OCI-M1 (cell line): ENCODE data around the gene SGK1.
"Not testable (repeated sequence)": the region's sequence is repeated elsewhere in the genome, so short reads cannot be mapped to it uniquely, and the experiment has no call there.

ENCODE experiments used
- DNase-seq: peaks from one replicate; lab custom pipeline; 2025; lab: John Stamatoyannopoulos, UW

The SGK1 gene

GRCh38 chr6:134328138-134328537 is 10.2 kb upstream of the SGK1 start:
- DNase-seq: no peak

- DNase-seq: not testable (repeated sequence)
Observed at GRCh38 chr6:134326192-134326591, 8.3 kb upstream of the SGK1 start.

- no peak for DNase-seq
Observed at GRCh38 chr6:134324766-134325165, 6.9 kb upstream of the SGK1 start.

DNA sequence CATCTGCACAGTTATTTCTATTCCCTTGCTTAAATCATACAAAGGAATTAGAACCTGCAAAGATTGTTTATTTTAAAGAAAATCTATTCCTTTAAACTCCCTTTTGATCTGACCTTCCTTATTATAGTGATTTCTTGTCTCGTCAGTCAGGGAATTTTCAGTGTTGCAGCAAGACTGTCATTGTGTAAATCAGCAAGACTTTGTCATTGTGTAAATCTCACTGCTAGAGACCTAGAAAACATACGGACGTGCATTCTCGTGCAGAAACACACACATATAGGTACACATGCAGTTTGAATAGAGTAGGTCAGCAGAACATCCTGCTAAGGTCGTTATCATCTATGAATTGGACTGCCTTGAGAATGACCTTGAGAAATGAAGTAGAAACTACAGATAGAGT is 6.2 kb upstream of the SGK1 start:
- no peak for DNase-seq

GRCh38 chr6:134323698-134324097 is 5.8 kb upstream of the SGK1 start:
- no peak for DNase-seq

- no peak for DNase-seq
Observed at GRCh38 chr6:134323294-134323693, 5.4 kb upstream of the SGK1 start.

DNA sequence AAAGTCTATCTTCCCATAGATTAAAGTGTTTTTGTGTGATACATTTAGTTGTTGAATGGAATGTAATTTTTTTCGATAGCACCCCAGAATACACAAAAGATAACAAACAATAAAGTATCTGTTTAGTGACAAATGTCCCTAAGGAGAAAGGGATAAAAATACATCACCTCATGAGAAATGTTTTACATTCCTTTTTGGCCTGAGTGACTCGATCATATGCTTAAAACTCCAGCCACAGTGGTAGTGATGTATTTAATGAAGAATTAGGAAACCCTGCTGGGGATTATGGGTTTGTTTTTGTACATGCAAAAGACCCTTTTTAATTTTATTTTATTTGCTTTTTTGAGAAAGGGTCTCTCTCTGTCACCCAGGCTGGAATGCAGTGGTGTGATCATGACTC is 4.3 kb upstream of the SGK1 start:
- DNase-seq: no peak

DNA sequence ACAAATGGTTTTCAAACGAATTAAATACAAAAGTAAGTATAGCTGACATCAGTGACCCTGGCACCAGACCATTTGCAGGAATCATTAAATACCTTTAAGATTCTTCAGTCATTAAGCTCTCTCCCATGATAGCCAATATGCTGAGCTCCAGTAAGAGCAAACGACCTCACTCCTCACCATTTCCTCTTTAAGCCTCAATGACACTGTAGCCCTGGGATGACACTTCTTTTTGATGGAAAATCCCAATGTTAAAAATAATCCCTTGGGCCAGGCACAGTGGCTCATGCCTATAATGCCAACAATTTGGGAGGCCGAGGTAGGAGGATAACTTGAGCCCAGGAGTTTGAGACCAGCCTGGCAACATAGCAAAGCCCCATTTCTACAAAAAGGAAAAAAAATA is 3.3 kb upstream of the SGK1 start:
- no peak for DNase-seq

- peak; percentile 10 for DNase-seq
Observed at GRCh38 chr6:134319686-134320085, 1.8 kb upstream of the SGK1 start.

DNA sequence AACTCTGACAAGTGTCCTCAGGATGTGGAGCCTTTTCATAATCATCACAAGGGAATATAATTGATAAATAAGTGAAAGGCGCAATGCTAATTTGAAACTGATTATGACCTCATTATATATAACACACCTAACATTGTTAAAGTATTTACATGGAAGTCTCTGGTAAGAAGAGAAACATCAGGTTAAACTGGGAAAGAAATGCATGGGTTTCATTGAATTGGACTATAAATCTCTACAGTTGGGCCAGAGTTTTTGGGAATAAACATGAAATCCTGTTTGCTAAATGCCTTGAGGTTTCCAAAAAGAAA is 1.0 kb upstream of the SGK1 start:
- no peak for DNase-seq

- no peak for DNase-seq
Observed at GRCh38 chr6:134318236-134318973, 493 bp upstream of the SGK1 start.

DNA sequence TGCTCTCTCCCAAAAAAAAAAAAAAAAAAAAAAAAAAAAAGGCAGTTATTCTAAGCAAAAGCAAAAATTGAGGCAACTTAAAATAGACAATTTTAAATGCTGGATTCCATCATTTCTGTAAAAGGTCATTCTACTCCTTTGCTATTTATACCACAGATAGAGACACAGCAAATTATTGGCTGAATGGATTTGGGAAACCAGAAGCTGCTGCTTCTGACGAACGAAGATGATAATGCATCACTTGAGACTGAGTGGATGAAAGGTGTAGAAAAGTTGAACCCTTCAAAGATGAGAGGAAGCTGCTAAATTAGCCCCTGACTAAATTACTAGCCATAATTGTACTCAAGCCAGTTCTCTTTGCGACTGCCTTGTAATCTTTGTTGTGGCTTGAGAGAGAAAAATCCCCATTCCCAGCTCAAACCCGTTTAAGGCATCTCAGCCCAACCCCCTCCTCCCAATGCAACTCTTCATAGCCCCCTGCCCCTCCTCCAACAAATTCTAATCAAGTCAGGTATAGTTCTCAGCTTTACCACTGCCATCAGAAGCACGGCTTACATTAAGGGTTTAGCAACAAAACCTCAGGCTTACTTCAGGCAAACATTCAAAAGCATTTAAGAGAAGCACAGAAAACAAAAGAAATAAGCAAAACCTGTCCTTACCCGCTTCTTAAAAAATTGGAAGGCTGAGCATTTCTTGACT is 1.0 kb downstream of the SGK1 start:
- DNase-seq: no peak

DNA sequence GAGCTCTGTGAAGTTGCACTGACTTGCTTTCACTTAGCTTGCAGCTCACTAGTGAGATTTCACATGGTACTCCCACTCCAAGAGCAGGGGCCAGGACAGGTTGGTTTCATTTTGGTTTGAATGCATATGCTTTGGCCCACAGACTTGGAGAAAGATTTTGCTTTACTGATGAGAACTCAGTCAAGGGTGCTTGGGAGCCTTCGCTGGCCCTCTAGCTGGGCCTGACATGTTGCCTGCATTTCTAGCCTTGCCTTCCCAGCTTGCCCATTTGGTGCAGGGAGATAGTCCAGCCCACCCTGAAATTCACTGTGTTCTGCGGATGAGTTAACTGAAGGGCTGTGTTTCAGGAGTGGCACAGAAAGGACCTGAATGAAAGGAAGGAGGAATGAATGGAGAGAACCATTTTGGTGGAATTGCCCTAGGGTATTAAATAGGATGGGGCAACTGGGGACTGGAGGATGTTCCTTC is 1.9 kb downstream of the SGK1 start:
- DNase-seq: peak; percentile 54

- DNase-seq: peak; percentile 76
Observed at GRCh38 chr6:134315189-134315588, 2.7 kb downstream of the SGK1 start.

- no peak for DNase-seq
Observed at GRCh38 chr6:134314006-134314821, 3.7 kb downstream of the SGK1 start.

GRCh38 chr6:134312038-134312660 is 5.8 kb downstream of the SGK1 start:
- DNase-seq: no peak

GRCh38 chr6:134310817-134311216 is 7.1 kb downstream of the SGK1 start:
- DNase-seq: no peak

DNA sequence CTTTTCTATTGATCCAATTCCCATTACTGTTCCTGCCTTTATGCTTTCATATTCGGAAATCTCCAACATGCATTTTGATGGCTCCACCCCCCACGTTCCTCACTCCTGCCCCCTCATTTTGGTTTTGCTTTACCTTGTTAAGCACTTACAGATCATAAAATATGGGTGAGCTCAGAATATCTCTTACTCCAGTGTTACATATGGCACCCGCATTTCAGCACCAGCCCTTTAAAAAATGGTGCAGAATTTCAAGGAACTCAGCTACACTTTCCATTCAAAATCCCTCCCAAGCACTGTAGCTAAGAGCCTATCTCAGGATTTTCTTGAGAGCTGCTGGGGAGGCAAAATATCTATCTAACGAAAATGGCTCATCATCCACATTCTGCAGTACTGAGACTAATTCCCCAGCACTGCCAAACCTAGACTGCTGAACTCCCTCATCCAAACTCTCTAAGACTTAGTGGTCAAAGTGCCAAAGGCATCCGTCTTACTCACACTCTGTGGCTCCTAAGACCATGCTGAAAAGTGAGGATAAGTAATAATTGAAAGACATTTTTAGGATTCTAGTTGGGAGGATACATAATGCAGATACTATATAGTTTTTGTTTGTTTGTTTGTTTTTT is 7.8 kb downstream of the SGK1 start:
- no peak for DNase-seq

- DNase-seq: no peak
Observed at GRCh38 chr6:134309227-134309626, 8.7 kb downstream of the SGK1 start.

DNA sequence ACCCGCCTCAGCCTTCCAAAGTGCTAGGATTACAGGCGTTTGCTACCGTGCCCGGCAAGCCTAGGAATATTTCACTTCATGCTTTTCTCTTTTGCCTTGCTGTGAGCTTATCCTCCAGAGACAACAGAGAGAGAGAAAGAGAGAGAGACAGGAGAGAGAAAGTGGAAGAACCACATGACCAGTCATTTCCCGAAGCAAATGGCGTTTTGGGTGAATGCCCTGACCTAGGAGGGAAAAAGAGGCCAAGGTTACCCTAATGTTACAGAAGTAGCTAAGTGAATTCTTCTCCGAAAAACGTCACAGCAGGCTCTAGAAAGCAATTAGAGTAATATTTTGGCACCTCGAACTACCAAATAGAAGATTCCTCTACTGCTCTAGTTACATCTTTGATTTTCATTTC is 9.1 kb downstream of the SGK1 start:
- no peak for DNase-seq

- no peak for DNase-seq
Observed at GRCh38 chr6:134307870-134308269, 10.0 kb downstream of the SGK1 start.

DNA sequence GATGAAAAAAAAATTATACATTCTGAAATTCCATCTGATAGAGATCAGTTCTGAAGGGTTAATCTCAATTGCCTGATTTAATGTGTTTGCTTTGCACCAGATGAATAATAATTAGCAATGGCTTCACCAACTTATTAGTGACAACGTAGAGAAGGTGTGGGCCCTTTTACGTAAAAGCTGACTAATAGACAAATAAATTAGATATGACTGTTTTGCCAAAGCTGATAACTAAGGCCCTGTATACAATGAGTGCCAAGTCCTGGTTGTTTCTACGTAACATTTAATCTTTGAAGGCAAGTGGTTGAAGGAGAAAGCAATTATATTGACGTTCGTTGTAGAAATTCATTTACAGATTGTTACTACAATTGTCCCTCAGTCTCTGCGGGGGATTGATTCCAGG is 10.8 kb downstream of the SGK1 start:
- DNase-seq: no peak
